Endodermal cell (in vitro differentiated cells): ENCODE data around the gene CAPN3. TPM values are rescaled to one million over a fixed set of nuclear protein-coding genes. Genes with fewer than 3 reads are reported as not detected.

Source experiments
- DNase-seq: peaks from one replicate; pipeline ENCODE4 v3.0.0-alpha.2; 2017
- H3K27ac ChIP-seq: 2 replicates; pipeline ENCODE4 v1.5.1; 2013; ENCODE audit warnings: mild to moderate bottlenecking, low read depth, low read length, moderate library complexity
- H3K27me3 ChIP-seq: 2 replicates; pipeline ENCODE4 v1.6.1; 2013; ENCODE audit warnings: mild to moderate bottlenecking, low read length, moderate library complexity; ENCODE audit not compliant: insufficient read depth, control insufficient read depth, poor library complexity, severe bottlenecking
- H3K36me3 ChIP-seq: 2 replicates; pipeline ENCODE4 v1.7.0; 2013; ENCODE audit warnings: mild to moderate bottlenecking, low read length, moderate library complexity; ENCODE audit not compliant: control insufficient read depth, insufficient read depth
- H3K4me1 ChIP-seq: one replicate; pipeline ENCODE4 v1.7.0; 2013; ENCODE audit warnings: low read length; ENCODE audit not compliant: control insufficient read depth, insufficient read depth
- H3K4me3 ChIP-seq: 2 replicates; pipeline ENCODE4 v1.5.1; 2013; ENCODE audit warnings: mild to moderate bottlenecking, low read length, moderate library complexity
- H3K9ac ChIP-seq: 2 replicates; pipeline ENCODE4 v1.6.1; 2013; ENCODE audit warnings: mild to moderate bottlenecking, low read length, moderate library complexity; ENCODE audit not compliant: poor library complexity, severe bottlenecking; ENCODE audit errors: extremely low read depth
- H3K9me3 ChIP-seq: 2 replicates; pipeline ENCODE4 v1.6.1; 2013; ENCODE audit warnings: mild to moderate bottlenecking, low read length, moderate library complexity; ENCODE audit not compliant: control insufficient read depth
- H3K27ac Mint-ChIP-seq: 2 replicates; pipeline ENCODE4 v1.8.0; 2020; ENCODE audit warnings: mixed read lengths
- H3K27me3 Mint-ChIP-seq: 2 replicates; pipeline ENCODE4 v1.8.0; 2021; ENCODE audit warnings: mild to moderate bottlenecking, mixed read lengths; ENCODE audit not compliant: insufficient read depth
- H3K36me3 Mint-ChIP-seq: 2 replicates; pipeline ENCODE4 v1.8.0; 2020; ENCODE audit warnings: low read depth, mixed read lengths
- H3K4me1 Mint-ChIP-seq: 2 replicates; pipeline ENCODE4 v1.8.0; 2020; ENCODE audit warnings: mixed read lengths
- H3K4me3 Mint-ChIP-seq: 2 replicates; pipeline ENCODE4 v1.8.0; 2020; ENCODE audit warnings: mild to moderate bottlenecking, moderate library complexity, mixed read lengths
- H3K9me3 Mint-ChIP-seq: 2 replicates; pipeline ENCODE4 v1.8.0; 2020; ENCODE audit warnings: mild to moderate bottlenecking, mixed read lengths
- CTCF ChIP-seq: fragments of 200-600 bp; sonication (generic); conservative IDR thresholded peaks from 2 replicates; pipeline ENCODE4 v1.5.0; 2021; ENCODE audit warnings: antibody characterized with exemption, mild to moderate bottlenecking
- WGBS, 2 experiments: methylation state at CpG; one replicate each; pipeline versions ENCODE4 v1.1.5 to v1.1.7; 2013; ENCODE audit warnings: missing lambda C conversion rate in 2 of 2, mixed read lengths in 1 of 2; ENCODE audit not compliant: insufficient coverage in 1 of 2, insufficient read length in 1 of 2; 5-methylcytosine and 5-hydroxymethylcytosine counted together
- total RNA-seq, 2 donors: library from RNA; stranded (reverse); fragmentation: NEBNext Ultra II Directional in 1 of 2; extraction: Animal tissue kit (Norgen Biotek cat#: 25700) in 1 of 2; gene quantifications; 2 replicates in 1 of 2; 3 replicates in 1 of 2; pipeline ENCODE4 v1.2.1, GENCODE V29; 2021

CAPN3 gene
- total RNA-seq, 2 donors from 2014 or later = 0.77 to 1.5 TPM

GRCh38 chr15:42403389-42403788 lies 44.1 kb downstream of the CAPN3 start:
- Mint-ChIP-seq H3K4me3 (no peak overlapping the region), H3K36me3 (no peaks in the 10 kb centered on the region), H3K9me3 (no peaks in the 10 kb centered on the region), H3K27ac (no peak overlapping the region), H3K27me3 (no peaks in the 10 kb centered on the region), H3K4me1 (no peaks in the 10 kb centered on the region)
- Histone ChIP-seq H3K9me3 (no peaks in the 10 kb centered on the region), H3K36me3 (no peaks in the 10 kb centered on the region), H3K9ac (no peak overlapping the region), H3K27me3 (no peaks in the 10 kb centered on the region), H3K4me3 (no peak overlapping the region), H3K4me1 (no peaks in the 10 kb centered on the region), H3K27ac (no peak overlapping the region)
- WGBS, 2 experiments = 93 to 100% methylated on average over 1 to 7 of the region's 7 CpGs
- no peak for TF ChIP-seq CTCF
- no peak for DNase-seq

GRCh38 chr15:42404461-42405235 lies 45.3 kb downstream of the CAPN3 start:
- 83 to 85% methylated on average over 9 to 12 of the region's 12 CpGs for WGBS, 2 experiments
- no peak overlapping the region for H3K27ac Mint-ChIP-seq

GRCh38 chr15:42405863-42406482 lies 46.7 kb downstream of the CAPN3 start:
- Histone ChIP-seq H3K9ac (no peak overlapping the region), H3K4me1 (no peaks in the 10 kb centered on the region), H3K27ac (no peak overlapping the region), H3K4me3 (no peak overlapping the region), H3K36me3 (no peaks in the 10 kb centered on the region), H3K9me3 (no peaks in the 10 kb centered on the region), H3K27me3 (no peaks in the 10 kb centered on the region)
- Mint-ChIP-seq H3K4me3 (no peak overlapping the region), H3K9me3 (no peaks in the 10 kb centered on the region), H3K27ac (no peak overlapping the region), H3K36me3 (no peaks in the 10 kb centered on the region), H3K27me3 (no peaks in the 10 kb centered on the region), H3K4me1 (no peaks in the 10 kb centered on the region)
- no peak for DNase-seq
- TF ChIP-seq CTCF = no peak
- 88 to 90% methylated on average over 4 to 6 of the region's 6 CpGs for WGBS, 2 experiments

More at GRCh38 chr15:42404461-42405235, 45.3 kb downstream of the CAPN3 start:
- no peak for TF ChIP-seq CTCF
- H3K4me1 Mint-ChIP-seq = no peaks in the 10 kb centered on the region
- no peaks in the 10 kb centered on the region for H3K27me3 Mint-ChIP-seq
- no peaks in the 10 kb centered on the region for H3K27me3 ChIP-seq
- no peak overlapping the region for H3K4me3 ChIP-seq
- no peak overlapping the region for H3K4me3 Mint-ChIP-seq
- H3K9me3 Mint-ChIP-seq = no peaks in the 10 kb centered on the region
- H3K36me3 Mint-ChIP-seq = no peaks in the 10 kb centered on the region
- no peaks in the 10 kb centered on the region for H3K9me3 ChIP-seq
- H3K36me3 ChIP-seq = no peaks in the 10 kb centered on the region
- no peaks in the 10 kb centered on the region for H3K4me1 ChIP-seq
- H3K27ac ChIP-seq = no peak overlapping the region
- DNase-seq = no peak
- H3K9ac ChIP-seq = no peak overlapping the region
